HG03439 (cell line): ENCODE results near the gene FAM131C.
"Not testable (repeated sequence)": the region's sequence is repeated elsewhere in the genome, so short reads cannot be mapped to it uniquely, and the experiment has no call there.

Experiments
- ATAC-seq: cut with Tn5 transposase; IDR thresholded peaks from one replicate; pipeline ENCODE4 v1.9.1; 2021; ENCODE audit warnings: mild to moderate bottlenecking, moderate library complexity; ENCODE audit not compliant: unreplicated experiment

Gene FAM131C

DNA sequence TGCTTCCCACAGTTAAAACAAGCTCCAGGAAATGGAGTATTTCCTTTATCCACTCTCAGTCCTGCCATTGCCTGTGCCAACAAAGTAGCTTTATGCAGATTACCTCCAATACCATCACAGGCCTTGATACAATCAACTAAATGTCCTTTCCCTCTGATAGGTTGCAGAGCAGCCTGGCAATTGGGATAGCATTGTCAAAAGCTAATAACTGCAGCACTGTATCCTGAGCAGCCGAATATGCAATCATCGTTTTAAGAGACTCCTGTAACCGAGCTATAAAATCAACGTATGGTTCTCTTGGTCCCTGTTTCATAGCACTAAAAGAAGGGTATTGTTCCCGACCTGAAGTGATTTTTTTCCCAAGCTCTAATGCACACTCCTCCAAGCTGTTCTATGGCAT, 33.6 kb upstream of the FAM131C start:
- not testable (repeated sequence) for ATAC-seq

DNA sequence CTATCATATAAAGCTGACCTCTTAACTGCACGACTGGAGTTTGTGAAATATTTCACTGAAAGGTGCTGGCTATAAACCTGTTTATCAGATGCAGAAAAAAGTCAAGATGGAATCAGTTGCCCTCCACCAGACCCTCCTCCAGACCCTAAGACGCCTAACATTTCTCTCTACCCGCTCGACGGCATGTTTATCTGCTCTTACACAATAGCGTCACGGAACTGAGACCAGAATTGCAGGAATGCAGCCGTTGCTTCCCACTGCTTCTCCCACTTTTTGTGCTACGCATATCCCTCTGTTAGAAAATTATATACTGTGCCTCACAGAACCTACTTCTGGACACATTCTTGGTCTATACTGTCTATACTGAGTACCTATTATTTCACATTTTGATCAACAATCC, 28.2 kb upstream of the FAM131C start:
- no peak for ATAC-seq

DNA sequence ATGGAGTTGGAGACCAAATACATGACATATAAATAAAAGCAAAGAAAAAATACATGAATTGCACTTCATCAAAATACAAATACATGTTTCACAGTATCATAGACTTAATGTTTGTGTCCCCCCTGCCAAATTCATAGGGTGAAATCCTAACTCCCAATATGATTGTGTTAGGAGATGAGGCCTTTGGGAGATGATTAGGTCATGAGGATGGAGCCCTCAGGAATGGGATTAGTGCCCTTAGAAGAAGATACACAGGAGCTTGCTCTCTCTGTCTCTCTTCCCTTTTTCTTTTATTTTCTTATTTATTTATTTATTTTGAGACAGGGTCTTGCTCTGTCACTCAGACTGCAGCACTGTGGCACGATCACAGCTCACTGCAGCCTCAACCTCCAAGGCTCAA, 26.0 kb upstream of the FAM131C start:
- no peak for ATAC-seq

DNA sequence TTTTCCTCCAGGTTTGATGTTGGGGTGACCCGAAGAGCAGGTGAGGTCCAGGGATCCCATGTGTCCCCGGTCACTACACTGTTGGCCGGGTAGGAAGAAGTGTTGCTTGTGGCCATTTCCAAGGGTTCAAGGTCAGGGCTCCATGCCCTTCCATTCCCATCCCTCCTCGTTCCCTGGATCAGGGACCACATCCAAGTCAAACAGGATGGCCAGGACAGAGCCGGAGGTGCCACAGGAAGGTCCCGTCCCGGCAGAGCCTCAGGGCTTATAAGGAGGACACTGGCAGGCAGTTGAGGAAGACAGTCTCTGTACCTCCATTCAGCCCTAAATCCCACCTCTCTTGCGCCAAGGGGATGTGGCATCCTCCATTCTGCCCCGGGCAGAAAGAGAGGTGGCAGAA, 22.0 kb upstream of the FAM131C start:
- ATAC-seq: no peak

DNA sequence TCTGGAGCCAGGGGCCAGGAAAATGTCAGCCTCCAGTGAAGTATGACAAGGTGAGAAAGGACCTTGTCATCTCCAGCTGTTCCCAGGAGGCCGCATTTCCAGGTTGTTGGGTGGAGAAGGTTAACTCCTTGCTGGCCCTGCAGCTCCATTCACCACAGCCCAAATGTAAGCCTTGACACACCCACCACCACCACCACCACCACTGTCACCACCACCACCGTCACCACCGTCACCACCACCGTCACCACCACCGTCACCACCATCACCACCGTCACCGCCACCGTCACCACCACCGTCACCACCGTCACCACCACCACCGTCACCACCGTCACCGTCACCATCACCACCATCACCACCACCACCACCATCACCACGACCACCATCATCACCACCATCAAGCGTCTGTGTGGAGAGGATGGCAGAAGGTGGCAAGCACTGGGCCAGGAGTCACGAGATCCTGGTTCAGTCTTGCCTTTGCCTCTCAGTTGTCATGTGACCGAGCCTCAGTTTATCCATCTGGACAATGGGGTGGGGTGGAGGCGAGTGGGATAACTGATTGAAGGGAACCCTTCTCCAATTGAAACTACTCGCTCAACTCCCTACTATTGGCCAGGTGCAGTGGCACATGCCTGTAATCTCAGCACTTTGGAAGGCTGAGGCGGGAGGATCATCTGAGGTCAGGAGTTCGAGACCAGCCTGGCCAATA, 21.2 kb upstream of the FAM131C start:
- no peak for ATAC-seq

DNA sequence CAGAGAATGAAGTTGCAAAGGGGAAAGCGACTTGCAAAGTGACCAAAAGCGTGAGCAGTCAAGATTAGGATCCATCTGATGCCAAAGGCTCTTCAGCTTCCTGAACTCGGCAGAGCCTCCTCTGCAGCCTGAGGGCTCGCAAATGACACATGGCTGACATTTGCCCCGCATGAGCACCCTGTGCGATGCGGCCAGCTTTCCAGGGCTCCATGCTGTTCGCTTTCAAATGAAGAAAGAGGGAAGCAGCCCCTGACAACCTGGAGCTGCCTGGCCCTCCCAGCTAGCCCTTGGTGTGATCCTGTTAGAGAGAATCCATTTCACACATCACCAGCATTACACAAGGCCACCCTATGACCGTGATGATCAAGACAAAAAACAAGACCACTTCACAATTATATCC, 20.2 kb upstream of the FAM131C start:
- ATAC-seq: no peak

DNA sequence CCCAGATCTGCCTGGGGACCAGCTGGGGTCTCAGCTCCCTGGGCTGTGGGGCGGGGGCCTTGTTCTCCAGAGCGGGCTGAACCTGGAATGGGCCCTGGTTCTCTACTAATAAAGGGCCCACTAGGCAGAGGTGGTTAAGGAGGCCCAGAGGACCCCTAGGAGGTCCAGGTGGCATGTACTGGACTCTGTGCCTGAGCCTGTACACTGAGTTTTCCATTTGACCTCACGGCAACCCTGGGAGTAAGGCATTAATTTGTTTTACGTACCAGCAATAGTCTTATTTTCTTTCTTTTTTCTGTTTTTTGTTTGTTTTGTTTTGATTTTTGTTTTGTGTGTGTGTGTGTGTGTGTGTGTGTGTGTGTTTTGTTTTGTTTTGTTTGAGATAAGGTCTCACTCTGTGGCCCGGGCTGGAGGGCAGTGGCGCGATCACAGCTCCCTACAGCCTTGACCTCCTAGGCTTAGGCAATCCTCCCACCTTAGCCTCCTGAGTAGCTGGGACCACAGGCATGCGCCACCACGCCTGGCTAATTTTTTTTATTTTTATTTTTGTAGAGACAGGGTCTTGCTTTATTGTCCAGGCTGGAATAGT, 19.6 kb upstream of the FAM131C start:
- ATAC-seq: no peak

DNA sequence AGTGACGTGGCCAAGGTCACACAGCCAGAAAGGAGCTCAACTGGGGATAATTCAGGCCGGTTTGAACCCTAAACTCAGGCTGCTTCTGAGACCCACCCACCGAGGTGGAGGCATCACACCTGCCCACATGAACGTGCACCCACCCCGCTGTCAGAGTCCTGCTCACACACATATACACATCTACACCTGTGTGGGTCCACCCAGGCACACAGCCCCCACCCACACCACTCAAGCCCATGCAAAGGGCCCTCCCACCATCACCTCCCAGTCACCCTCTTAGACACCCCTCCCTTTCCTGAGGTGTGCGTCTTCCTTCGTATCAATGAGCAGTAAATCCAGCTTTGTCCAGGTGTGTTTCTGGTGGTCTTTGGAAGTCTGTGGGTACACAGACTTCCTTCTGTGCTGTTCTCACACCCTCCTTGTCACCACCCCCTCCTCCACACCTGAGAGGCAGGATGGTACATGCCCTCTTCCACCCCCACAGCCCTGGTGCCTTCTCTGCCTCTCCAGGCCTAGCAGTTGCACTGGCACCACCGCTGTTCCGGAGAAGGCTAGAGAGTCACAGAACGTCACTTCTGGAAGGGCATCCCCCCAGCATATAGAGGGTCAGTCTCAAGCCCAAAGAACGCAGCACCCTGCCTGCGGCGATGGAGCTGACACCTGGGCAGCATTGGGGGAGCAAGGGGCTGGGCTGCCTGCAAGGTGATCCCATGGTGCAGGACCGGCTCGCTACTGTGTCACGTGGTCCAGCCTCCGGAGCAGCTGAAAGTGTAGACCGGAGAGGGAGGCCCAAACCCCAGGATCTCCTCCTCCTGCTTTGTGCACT, 18.9 kb upstream of the FAM131C start:
- no peak for ATAC-seq

DNA sequence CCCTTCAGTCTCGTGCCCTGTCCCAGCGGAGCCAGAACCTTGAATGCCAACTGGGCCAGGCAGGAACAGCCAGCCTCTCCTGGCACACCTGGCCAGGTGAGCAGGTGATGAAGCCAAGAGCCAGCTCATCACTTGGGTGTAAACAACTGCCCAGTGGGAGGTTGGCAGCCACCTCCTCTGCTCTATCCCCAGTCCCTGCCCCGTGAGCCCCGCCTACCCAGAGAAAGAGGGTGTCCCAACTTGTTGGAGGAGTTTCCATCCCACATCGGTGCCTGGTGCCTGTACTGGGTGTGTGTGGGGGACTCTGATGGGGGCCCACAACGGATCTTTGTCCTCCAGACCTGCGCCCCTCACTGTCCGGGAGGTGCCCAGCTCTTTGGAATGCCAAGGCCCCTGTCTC, 17.8 kb upstream of the FAM131C start:
- ATAC-seq: no peak

DNA sequence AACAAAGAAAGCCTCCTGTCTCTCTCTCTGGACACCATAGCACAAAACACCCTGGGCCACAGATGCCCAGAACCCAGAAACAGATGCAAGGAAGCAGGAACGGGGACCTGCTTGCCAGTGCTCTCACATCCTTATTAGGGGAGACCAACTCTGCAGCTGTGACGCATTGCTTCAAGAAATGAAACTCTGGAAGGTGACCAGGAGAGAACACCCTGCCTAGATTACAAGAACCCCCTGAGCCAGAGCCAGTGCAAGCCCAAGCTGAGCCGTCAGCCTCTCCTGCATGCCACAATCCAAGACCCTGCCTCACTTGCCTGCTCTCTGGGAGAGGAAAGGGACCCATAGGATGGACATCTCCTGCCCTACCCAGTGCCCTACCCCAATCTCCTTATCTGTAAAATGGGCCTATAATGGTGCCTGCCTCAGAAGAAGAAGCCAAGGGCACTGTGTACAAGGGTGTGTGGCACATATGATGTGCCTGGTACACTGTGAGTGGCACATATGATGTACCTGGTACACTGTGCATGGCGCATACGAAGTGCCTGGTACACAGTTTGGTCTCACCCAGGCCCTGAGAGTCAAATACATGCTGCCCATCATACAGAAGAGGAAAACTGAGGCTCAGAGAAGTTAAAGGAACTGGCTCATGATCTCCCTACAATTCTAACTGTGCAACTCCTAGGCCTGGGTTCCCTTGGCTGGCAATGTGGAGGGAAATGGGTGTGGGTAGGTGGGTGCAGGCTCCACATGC, 16.8 kb upstream of the FAM131C start:
- ATAC-seq: no peak

DNA sequence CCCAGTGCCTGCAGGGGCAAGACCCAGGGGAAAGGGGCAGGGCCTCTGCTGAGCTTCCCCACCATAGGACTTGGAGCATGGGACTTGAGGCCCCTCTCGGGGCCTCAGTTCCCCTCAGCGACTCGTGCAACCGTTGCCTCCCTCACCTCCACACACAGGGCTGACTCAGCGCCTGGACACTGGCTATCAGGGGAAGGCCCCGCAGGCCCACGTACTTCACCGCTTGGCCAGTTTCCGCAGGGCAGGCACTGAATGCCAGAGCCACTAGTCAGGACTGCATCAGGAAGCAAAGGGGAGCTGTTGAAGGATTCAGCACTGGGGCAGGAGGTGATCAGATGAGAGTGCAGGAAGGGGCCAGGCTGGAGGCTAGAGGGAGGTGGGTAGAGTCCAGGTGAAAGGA, 15.5 kb upstream of the FAM131C start:
- no peak for ATAC-seq

DNA sequence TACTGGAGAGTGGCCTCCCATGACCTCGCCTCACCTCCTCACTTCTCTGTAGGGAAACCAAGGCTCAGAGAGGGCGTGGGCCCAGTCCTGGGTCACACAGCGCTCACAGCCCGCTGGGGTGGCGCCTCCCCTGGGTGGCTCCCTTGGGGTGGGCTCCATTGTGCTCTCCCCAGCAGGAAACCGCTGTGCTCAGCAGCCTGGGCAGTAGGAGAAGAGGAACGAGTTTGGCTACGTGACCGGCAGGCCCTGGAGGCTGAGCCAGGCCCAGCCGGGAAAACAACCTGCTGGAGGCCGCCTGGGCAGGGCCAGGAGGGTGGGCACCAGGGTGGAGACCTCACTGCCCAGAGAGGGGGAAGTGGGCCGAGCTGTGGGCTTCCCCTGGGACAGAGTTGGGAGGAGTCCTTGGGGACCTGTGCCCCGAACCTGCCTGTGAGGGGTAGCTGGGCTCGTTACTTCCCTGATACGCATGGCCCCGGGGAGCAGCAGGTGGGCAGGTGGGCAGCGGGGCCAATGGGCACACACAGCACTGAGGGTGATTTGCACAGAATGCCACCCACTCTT, 15.0 kb upstream of the FAM131C start:
- ATAC-seq: no peak

DNA sequence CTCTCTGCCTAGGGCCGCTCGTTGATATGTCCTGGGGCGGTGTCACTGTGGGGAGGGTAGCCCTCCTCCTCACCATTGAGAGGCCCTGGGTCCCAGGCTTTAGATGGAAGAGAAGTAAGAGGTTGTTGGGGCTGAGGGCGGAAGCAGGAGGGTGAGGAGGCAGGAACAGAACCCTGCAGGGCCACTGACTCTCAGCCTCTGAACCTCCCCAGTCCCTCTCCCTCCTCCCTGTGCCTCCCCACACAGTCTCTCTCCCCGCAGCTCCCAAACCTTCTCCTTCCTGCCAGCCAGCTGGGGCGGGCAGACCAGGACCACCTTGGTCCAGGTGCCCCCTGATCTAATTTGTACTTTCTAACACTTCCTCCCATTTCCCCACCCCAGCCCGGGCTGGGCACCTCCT, 14.3 kb upstream of the FAM131C start:
- ATAC-seq: no peak

DNA sequence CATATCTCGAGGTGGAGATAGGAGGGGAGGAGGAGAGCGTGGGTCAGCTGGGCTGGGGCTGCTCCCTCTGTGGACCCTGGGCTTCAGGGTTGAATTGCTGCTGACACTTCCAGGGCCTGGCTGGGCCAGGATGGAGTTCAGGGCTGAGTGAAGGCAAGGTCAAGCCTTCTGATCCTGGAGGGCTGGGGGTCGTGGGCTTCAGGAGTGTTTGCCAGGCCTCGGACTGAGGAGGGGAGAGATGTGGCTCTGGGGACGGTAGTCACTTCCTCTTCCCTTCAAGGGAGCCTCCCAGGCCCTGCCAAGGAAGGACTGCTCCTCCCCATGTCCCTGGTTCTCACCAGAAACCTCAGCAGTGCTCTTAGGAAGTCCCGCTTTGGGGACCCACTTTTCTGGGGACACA, 12.1 kb upstream of the FAM131C start:
- no peak for ATAC-seq

DNA sequence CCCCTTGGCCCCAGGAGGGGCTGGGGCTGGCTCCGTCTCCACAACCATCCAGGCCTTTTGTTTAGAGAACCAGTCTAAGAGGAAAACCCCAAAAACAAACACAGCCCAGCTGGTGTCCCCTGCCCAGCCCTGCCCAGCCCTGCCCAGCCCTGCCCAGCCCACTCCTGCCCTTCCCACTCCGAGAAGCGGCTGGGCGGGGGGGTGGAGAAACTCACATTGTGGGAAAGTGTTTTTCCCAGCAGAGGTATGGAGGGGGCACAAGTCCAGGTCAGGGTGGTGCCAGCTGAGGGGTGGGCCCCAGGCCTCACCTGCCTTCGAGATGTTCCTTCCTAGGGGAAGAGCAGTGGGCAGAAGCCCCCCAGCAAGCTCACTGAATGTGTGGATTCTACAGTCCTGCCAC, 10.0 kb upstream of the FAM131C start:
- no peak for ATAC-seq

DNA sequence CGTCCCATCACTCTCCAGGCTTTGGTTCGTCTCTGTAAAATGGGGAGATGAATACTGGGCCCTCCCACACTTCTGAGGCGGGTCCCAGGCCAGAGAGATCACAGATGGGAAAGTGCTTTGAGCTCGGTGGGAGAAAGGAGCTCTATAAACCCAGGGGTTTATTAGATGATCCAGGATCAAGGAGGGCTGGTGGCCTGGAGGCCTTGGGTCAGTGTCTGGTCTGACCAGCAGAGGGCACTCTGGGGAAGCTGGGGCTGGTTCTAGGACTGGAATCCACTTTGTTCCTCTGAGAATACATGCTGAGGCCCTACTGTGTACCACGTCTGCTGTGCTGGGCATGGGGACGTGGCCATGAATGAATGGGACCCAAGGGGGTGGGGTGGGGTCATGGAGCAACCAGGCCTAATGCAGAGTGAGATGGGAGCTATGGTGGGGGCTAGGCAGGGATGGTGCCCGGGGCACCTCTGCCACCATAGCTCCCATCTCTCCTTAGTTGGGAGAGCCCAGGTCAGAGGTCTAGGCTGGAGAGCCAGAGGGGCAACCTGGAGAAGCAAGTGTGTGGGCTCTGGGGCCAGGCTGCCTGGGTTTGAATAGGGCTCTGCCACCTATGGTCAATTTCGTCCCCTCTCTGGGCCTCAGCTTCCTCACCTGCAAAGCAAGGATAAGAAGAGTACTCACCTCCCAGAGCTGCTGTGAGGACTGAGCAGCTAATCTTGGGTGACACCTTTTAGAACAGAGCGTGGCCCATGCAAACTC, 9.0 kb upstream of the FAM131C start:
- ATAC-seq: no peak

DNA sequence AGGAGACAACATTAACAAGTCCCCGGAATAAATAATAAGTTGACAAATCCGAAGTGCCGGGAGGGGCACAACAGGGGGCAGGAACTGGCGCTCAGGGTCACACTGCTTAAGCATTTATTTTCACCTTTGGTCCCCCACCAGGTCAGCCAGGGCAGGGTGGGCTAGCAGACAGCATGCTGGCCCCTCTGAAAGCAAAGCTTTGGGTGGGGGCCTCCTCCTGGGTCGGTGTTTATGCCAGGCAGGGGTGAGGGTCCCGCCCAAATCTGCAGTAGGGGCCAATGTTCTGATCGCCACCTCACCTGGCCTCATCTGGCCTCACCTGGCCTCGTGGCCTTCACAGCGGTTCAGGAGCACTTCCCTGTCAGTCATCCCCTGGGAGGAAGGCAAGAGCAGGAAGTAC, 8.2 kb upstream of the FAM131C start:
- ATAC-seq: no peak

DNA sequence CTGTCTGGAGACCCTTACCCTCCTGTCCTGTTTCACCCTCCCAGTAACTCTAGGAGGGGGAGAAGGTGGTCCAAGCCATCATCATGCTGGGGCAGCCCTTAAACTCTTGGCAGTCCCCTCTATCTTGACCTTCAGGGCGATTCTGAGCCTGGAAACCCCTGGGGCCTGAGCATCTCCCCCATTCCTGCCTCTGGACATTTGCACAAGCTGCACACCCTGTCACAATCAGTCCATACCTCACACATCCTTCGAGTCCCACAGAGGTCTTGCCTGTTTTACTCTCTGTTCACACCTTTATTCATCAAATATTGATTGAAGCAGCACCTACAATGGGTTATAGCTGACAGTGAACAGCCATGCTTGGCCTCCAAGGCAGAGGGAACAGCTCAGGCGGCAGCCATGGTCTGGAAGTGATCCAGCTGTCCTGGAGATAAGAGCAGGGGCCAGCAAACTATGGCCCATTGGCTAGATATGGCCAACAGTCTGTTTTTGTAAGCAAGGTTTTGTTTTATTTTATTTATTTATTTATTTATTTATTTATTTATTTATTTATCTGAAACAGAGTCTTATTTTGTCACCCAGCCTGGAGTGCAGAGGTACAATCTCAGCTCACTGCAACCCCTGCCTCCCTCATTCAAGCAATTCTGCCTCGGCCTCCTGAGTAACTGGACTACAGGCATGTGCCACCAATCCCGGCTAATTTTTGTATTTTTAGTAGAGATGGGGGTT, 7.1 kb upstream of the FAM131C start:
- ATAC-seq: no peak

DNA sequence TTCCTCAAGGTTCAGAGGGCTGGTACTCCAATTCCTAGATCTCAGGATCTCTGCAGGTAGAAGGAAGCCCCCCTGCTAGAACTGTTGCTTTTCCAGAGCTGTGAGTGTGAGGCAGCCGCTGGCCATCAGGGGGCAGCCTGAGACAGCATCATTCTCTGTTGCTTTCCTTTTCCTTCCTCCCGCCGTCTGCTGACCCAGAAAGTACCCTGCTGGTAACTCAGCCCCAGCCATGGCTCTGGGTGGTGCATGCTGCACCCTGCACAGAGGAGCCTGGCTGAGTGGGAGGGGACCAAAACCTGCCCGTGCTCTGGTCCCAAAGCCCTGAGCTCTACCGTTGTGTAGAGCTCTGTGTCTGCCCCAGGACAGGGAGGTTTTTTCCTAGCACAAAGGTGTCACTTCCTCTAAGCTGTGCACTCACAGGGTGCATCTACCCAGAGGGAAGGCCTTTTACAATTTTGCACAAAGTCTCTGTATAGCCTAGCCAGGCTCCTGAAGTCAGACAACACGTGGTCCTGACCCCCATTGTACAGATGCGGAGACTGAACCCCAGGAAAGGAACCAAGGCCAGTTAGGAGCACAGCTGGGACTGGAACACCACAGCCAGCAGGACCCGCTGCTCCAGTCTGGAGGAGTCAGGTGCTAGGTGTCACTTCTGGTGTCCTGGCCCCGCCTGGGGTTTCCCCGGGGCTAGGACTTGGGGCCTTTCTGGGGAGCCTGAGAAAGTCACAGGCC, 5.6 kb upstream of the FAM131C start:
- no peak for ATAC-seq
